Lower lobe of right lung (tissue), 2 donors: ENCODE data around the gene TRAPPC8. TPM values are rescaled to one million over a fixed set of nuclear protein-coding genes. Genes with fewer than 3 reads are reported as not detected.
"Not testable (repeated sequence)": the region's sequence is repeated elsewhere in the genome, so short reads cannot be mapped to it uniquely, and the experiment has no call there.

Experiments used
- ATAC-seq, 2 donors: fragments of 200-7000 bp; cut with Tn5 transposase; one replicate each; pipeline ENCODE4 v1.9.1; 2020 to 2022; ENCODE audit warnings: mild to moderate bottlenecking in 2 of 2, moderate library complexity in 2 of 2
- DNase-seq: peaks from one replicate; pipeline ENCODE4 v3.0.0-alpha.2; 2020
- H3K27ac ChIP-seq: fragments of 200-600 bp; one replicate; pipeline ENCODE4 v1.8.0; 2022
- H3K27me3 ChIP-seq: fragments of 200-600 bp; one replicate; pipeline ENCODE4 v1.8.0; 2022; ENCODE audit warnings: low read depth
- H3K36me3 ChIP-seq: fragments of 200-600 bp; one replicate; pipeline ENCODE4 v1.8.0; 2022; ENCODE audit warnings: mild to moderate bottlenecking
- H3K4me1 ChIP-seq: fragments of 200-600 bp; one replicate; pipeline ENCODE4 v1.8.0; 2022
- H3K4me3 ChIP-seq: fragments of 200-600 bp; one replicate; pipeline ENCODE4 v1.8.0; 2022; ENCODE audit warnings: mild to moderate bottlenecking
- H3K9me3 ChIP-seq: fragments of 200-600 bp; one replicate; pipeline ENCODE4 v1.8.0; 2022
- CTCF ChIP-seq: fragments of 200-600 bp; IDR thresholded peaks from one replicate; pipeline ENCODE4 v1.8.0; 2022; ENCODE audit warnings: antibody characterized with exemption, mild to moderate bottlenecking
- intact Hi-C: fragments of 100-400 bp; cut with DNase I; formaldehyde crosslinking; loops from one replicate; pipeline ENCODE4 v1.11.0; 2022
- total RNA-seq: library from RNA; stranded (reverse); fragmentation: NEBNext Ultra II Directional; extraction: Animal tissue kit (Norgen Biotek cat#: 25700); gene quantifications from one replicate; pipeline ENCODE4 v1.2.1, GENCODE V29; 2021
- donor health status: DM: no; HTN: yes; CAD: no; lungs with severe emphysema.

The TRAPPC8 gene
- total RNA-seq, 1 donor from 2014 or later = 47.3 TPM

- H3K36me3 ChIP-seq = peaks cover 3% of the 10 kb centered on the region
- no peak overlapping the region for H3K27ac ChIP-seq
- DNase-seq = no peak
- H3K4me1 ChIP-seq = peaks cover 41% of the 10 kb centered on the region
- peak overlapping the region; percentile 95 for H3K4me3 ChIP-seq
- ATAC-seq = no peak
- intact Hi-C loops = no loop called here
- H3K9me3 ChIP-seq = no peaks in the 10 kb centered on the region
- no peaks in the 10 kb centered on the region for H3K27me3 ChIP-seq
- no peak for TF ChIP-seq CTCF
Observed at GRCh38 chr18:31941010-31941809, 1.7 kb downstream of the TRAPPC8 start.

DNA sequence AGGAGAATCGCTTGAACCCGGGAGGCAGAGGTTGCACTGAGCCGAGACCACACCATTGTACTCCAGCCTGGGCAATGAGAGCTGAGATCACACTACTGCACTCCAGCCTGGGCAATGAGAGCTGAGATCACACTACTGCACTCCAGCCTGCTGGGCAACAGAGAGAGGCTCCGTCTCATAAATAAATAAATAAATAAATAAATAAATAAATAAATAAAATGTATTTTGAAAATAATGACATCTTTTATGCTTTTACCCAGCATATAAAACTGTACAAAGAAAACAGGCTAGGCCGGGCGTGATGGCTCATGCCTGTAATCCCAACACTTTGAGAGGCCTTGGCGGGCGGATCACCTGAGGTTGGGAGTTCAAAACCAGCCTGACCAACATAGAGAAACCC is 8.2 kb downstream of the TRAPPC8 start:
- ATAC-seq, intact Hi-C loops, H3K27ac ChIP-seq, DNase-seq, H3K4me3 ChIP-seq, H3K9me3 ChIP-seq, H3K27me3 ChIP-seq: not testable (repeated sequence)
- Histone ChIP-seq H3K4me1 (peaks cover 13% of the 10 kb centered on the region), H3K36me3 (peaks cover 22% of the 10 kb centered on the region)

- intact Hi-C loops = no loop called here
- no peaks in the 10 kb centered on the region for H3K9me3 ChIP-seq
- ATAC-seq (no peak), DNase-seq (no peak)
- no peak for TF ChIP-seq CTCF
- H3K36me3 ChIP-seq = peaks cover 50% of the 10 kb centered on the region
- H3K4me1 ChIP-seq = peaks cover 4% of the 10 kb centered on the region
- no peak overlapping the region for H3K27ac ChIP-seq
- H3K4me3 ChIP-seq = no peak overlapping the region
- H3K27me3 ChIP-seq = no peaks in the 10 kb centered on the region
Observed at GRCh38 chr18:31931886-31932240, 11.1 kb downstream of the TRAPPC8 start.

DNA sequence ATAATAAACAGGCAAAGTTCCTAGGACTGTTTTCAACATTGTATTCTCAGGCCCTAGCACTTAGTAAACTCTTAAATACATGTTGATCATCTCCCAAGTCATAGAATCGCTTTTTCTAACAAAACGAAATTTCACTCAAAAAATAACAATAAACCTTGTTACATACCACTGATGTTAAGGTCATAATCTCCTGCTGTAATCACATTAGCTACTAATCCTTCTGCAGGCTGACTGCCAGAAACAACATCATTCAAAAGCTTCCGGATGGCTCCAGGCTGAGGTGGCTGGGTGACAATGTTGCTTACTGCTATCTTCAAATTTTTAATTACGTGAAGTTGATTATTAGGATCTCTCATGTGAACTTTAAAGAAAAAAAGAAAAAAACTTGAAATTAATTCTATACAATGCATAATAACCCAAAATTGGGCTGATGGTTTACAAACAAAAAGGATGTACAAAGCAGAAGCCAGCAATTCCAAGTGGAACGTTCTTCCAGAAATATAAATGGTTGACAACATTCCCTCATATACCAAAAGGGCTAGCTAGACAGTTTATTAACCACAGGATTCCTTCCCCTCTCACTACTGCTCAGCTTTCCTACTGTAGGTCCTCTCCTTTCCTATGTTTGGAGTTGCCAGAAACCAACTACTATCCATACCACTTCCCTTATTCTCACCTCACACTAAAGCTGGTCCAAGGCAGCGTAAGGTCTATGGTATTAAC is 11.6 kb downstream of the TRAPPC8 start:
- H3K4me3 ChIP-seq = no peak overlapping the region
- intact Hi-C loops = no loop called here
- ATAC-seq = no peak
- TF ChIP-seq CTCF = no peak
- no peaks in the 10 kb centered on the region for H3K27me3 ChIP-seq
- H3K36me3 ChIP-seq = peaks cover 53% of the 10 kb centered on the region
- H3K9me3 ChIP-seq = no peaks in the 10 kb centered on the region
- peaks cover 4% of the 10 kb centered on the region for H3K4me1 ChIP-seq
- no peak for DNase-seq
- no peak overlapping the region for H3K27ac ChIP-seq

- no peak overlapping the region for H3K4me3 ChIP-seq
- H3K4me1 ChIP-seq = peaks cover 4% of the 10 kb centered on the region
- TF ChIP-seq CTCF = no peak
- no peak overlapping the region for H3K27ac ChIP-seq
- DNase-seq = no peak
- ATAC-seq = no peak
- H3K27me3 ChIP-seq = no peaks in the 10 kb centered on the region
- intact Hi-C loops = no loop called here
- no peaks in the 10 kb centered on the region for H3K9me3 ChIP-seq
- H3K36me3 ChIP-seq = peaks cover 54% of the 10 kb centered on the region
Observed at GRCh38 chr18:31929273-31929672, 13.7 kb downstream of the TRAPPC8 start.

GRCh38 chr18:31926988-31927387 is 15.9 kb downstream of the TRAPPC8 start:
- H3K27me3 ChIP-seq, intact Hi-C loops, H3K27ac ChIP-seq, ATAC-seq, H3K4me1 ChIP-seq, H3K9me3 ChIP-seq, DNase-seq, H3K4me3 ChIP-seq: not testable (repeated sequence)
- peaks cover 62% of the 10 kb centered on the region for H3K36me3 ChIP-seq
